GM19372 (cell line): Measurements from ENCODE around the gene PRR30.

Source experiments
- ATAC-seq: cut with Tn5 transposase; IDR thresholded peaks from one replicate; pipeline ENCODE4 v1.9.1; 2021; ENCODE audit warnings: mild to moderate bottlenecking, low read depth, moderate library complexity; ENCODE audit not compliant: unreplicated experiment

PRR30 gene

DNA sequence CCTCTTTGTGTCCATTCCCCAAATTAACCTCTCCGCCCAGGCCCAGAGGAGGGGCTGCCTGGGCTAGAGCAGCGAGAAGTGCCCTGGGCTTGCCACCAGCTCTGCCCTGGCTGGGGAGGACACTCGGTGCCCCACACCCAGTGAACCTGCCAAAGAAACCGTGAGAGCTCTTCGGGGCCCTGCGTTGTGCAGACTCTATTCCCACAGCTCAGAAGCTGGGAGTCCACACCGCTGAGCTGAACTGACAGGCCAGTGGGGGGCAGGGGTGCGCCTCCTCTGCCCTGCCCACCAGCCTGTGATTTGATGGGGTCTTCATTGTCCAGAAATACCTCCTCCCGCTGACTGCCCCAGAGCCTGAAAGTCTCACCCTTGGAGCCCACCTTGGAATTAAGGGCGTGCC, 39.2 kb downstream of the PRR30 start:
- no peak for ATAC-seq

DNA sequence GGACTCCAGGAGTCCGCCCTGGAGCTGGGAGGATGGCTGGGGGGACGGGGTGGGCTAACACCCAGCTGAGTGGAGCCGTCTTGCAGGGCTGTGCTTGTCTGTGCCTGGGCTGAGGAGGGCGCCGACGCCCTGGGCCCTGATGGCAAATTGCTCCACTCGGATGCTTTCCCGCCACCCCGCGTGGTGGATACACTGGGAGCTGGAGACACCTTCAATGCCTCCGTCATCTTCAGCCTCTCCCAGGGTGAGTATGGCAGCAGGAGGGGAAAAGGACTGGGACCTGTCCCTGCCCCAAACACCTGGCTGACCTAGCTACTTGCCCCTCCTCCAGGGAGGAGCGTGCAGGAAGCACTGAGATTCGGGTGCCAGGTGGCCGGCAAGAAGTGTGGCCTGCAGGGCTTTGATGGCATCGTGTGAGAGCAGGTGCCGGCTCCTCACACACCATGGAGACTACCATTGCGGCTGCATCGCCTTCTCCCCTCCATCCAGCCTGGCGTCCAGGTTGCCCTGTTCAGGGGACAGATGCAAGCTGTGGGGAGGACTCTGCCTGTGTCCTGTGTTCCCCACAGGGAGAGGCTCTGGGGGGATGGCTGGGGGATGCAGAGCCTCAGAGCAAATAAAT, 39.8 kb downstream of the PRR30 start:
- no peak for ATAC-seq

DNA sequence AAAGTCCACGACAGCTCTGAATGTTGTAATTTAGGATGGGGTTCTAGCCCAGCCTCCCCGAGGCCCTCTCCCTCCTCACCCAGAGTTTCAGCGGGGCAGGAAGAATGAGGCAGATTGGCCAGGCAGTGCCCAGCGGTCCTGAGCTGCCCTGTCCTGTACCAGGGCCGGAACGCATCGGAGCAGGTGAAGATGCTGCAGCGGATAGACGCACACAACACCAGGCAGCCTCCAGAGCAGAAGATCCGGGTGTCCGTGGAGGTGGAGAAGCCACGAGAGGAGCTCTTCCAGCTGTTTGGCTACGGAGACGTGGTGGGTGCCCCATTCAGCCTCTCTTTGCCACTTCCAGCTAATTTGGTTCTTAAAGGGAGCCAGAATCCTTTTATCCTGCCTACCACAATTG, 41.9 kb downstream of the PRR30 start:
- ATAC-seq = no peak

DNA sequence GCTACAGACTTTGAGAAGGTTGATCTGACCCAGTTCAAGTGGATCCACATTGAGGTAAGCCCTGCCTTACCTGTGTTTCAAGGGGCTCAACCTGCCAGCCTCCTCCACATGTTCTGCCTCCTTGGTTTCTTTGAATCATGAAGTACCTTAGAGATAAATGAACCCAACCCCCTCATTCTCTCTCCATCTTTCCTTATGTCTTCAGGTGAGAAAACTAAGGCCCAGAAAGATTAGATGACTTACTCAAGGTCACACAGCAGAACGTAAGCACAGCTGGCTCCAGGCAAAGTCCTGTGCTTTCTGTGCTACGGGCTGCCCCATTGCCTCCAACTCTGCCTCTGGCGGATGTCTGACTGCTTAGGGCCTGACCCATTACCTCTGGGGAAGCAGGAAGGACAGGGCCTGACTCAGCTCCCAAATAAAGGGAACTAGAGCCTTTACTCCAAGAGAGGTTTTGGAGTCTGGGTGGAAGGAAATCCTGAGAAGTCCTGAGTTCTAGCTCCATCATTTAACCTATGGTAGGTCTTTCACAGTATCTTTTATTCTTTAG, 42.4 kb downstream of the PRR30 start:
- ATAC-seq = no peak

DNA sequence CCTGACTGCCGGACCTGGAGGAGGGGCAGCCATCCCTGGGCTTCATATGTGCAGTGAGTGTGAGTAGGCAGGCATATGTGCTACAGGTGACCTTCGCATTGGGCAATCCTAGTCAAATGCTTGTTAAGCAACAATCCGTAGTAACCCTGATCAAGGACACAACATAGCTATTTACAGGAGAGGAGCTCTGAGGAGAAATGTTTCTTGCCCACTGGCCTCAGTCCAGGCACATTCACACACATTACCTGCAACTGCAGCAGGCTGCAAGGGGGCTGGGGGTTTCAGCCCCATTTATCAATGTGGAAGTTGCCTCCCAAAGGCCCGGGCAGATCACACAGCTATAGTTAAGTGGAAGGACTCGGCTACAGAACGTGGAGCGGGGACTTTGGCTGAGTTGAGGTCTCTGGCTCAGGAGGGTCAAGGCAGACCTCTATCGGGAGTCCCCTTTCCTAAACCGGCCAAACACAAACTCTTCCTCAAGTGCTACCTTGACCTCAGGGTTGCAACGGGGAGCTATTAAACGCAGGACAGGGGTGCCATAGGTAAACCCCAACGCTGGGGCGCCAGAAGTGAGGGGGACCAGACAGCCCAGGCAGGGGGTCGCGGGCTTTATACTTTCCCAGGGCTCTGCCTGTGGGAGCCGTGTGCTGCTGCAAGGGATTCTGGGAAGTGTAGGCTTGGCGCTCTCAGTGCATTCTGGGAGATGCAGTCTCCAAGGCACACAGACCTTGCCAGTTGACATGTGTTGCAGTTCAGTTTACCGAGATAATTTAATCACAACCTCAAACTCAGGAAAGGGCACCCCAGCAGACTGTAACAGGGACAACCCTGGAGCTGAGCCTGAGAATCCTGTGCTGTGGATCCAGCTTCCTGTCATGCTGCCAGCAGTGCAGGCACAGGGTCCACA, 43.2 kb downstream of the PRR30 start:
- peak; percentile 53 for ATAC-seq

DNA sequence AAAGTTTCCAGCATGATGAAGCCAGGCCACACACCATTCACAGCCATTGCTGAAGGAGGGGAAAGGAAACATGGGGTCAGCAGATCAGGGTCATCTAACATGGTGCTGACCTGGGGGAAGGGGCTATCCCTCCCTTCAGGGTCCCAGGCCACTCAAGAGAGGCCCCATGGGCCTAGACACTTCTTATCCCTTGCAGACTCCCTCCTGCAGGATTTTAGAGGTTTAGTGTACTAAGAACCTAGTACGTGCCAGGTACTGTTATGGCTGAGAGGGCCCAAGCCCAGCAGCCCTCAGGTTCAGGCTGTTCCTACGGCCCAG, 43.8 kb downstream of the PRR30 start:
- no peak for ATAC-seq

DNA sequence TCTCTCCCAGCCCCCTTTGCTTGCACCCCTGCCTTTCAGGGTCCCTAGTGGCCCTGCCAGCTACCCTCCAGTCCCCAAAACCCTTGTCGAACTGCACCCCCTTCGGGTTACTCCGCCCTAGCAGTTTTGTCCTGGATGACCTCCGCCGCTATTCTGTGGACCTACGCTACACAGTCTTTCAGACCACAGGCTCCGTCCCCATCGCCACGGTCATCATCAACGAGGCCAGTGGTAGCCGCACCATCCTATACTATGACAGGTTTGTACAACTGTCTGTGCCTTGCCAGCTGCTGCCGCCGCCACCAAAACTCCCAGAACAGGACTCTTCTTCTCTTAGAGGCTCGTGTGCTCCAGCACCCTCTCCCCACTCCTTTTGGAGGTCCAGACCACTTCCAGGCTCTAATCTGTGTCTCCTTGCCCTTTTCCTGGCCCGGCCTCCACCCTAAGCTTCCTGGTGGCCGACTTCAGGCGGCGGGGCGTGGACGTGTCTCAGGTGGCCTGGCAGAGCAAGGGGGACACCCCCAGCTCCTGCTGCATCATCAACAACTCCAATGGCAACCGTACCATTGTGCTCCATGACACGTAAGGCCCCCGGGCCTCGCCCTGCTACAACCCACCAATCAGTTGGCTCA, 44.7 kb downstream of the PRR30 start:
- ATAC-seq = no peak

DNA sequence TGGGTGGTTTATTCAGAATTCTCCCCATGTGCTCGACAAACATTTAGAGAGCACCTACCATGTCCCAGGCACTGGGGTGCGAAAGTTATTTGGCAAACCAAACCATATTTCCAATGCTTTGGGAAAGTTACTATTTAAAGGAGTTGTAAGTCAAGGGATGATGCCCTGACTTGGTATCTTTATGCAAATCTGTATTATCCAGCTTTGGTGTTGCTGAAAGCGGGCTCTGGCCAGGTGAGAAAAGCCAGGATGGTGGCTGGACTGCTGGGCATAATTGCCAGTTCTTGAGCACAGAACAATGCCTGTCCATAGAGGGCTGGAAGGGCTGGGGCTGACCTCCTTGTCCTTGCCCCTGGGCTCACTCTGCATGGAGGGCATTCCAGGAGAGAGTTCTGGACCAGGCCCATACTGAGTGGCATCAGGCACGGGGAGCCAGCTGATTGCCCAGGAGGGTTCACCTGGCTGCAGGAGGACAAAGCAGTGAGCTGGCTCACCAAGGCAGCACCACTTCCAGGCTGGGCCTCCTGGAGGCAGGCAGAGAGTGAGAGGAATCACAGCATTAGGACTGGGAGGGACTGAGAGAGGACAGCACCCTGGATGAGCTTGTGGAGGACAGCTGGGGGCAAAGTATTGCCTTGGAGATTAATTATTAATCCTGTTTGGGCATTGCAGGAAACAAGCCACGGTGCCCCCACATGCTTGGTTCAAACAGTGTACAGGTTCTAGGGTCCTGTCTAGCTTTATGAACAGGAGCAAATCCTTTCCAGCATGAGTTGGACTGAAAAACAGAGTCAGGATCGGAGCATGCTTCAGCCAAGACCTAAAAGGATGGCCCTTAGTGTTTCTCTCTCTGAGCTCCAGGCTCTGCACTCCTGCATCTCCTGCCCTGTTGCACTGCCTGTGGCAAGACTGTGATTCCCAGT, 45.5 kb downstream of the PRR30 start:
- ATAC-seq = no peak

DNA sequence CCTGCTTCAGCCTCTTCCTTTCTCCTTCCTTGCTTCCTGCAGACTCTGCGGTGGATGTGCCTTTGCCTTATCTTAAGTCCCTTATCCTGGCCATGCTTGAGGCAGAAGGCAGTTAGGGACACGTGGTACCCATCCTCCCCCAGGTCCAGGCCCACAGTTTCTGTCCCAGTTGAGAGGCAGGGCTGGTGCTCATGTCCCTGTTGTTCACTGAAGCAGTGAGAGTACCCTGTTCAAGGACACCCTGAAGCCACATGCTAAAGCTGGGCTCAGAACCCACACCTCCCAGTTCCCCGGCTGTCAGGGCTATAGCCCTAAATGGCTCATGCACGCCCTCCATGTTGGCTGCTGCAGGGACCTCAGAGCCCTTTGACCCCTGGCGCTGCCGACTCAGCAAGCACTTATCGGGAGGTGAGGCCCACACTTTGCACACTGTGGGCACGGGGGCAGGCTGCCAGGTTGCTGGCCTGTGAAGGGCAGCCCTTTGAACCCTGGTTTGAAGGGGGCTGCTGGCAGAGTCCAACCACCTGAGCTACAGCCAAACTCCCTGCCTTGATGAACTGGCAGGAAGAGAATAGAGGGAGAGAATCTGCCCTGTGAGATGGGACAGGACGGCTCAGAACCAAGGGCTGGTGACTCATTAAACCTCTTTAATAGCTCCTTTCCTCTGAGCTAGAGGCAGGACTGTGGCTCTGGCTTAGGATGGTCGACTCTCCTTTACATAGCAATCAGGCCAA, 46.3 kb downstream of the PRR30 start:
- ATAC-seq = no peak

DNA sequence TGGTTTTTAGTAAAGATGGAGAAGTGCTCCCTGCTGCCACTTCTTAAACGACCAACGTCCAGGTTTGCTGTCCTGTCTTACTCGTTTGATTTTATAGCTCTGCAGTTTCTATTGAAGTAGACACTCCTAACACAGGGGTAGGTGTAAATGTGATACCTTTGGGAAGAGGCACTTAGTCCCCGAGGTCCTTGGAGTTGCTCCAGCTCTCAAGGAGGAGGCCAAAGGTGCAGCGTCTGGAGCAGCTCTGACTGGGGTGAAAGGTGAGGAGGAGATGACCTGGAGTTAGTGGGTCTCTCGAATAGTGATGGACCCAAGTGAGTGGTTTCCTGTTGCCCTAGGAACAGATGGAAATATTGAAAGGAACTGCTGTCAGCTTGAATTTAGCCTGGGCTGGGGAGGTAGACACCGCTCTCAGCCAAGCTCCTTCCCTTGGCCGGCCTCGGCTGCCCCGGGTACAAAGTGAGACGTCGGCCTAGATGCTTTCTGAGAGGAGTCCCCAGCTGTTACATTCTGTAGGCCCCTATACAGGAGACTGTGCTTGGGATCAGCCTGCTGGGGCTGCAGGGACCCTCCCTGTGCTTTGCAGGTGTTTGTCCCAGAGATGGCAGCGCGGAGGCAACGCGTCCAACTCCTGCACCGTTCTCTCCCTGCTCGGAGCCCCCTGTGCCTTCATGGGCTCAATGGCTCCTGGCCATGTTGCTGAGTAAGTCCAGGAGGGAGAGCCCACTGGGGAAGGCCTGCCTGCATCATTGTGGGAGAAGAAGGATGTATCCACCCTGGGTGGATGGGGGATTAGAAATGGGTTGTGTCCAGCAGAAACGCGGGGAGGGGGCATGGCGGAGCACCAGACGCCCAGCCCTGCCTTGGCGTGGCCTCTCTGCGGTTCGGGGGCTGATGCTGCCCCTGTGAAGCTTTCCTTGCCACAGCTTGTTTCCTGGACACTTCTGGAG, 47.2 kb downstream of the PRR30 start:
- no peak for ATAC-seq

DNA sequence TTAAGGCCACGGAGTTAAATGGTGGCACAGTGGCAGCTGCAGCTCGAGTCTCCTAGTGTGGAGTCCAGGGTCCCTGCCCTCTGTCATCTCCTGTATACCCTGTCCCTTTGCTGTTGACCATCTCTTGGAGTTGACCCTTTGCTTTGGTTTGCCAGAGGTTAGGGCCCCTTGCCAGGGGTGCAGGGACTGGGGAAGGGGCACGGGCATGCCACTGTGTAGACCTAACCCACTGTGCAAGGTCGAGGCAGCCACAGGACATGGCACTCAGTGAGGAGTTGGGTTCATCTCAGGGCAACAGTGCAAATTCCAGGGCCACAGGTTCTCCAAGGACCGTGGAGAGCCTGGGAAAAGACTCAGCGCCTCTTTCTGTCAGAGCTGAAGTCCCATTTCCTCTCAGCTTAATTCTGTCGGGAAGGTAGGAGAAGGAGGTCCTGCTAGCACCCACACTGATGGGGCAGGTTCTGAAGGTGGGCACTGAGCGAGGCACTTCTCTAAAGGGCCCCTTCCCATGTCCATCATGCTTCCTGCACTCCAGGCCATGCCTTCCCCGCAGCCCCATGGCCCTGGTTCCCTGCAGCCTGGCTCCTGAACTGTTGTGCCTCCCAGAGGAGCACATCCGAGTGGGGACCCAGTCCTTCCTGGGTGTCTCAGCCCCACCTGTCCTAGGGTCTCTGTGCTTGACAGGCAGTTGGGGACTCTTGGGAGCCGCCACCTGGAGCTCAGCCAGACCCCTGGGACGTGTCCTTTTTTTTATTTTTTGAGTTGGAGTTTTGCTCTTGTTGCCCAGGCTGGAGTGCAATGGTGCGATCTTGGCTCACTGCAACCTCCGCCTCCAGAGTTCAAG, 49.9 kb downstream of the PRR30 start:
- ATAC-seq = no peak

DNA sequence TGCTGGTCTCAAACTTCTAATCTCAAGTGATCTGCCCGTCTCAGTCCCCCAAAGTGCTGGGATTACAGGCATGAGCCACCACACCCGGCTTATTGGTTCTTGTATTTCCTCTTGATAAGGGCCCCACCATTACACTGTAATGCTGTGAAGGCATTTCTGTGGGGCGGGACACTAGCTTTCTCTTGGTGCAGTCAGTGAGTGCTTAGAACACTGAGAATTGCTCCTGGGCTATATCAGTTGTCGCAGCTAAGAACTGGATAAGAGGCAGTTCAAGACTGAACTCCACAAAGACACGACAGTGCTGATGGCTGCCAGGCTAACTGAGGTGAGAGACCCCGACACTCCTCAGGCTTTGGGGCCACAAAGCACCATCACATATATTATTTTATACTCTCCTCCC, 50.6 kb downstream of the PRR30 start:
- ATAC-seq = no peak

DNA sequence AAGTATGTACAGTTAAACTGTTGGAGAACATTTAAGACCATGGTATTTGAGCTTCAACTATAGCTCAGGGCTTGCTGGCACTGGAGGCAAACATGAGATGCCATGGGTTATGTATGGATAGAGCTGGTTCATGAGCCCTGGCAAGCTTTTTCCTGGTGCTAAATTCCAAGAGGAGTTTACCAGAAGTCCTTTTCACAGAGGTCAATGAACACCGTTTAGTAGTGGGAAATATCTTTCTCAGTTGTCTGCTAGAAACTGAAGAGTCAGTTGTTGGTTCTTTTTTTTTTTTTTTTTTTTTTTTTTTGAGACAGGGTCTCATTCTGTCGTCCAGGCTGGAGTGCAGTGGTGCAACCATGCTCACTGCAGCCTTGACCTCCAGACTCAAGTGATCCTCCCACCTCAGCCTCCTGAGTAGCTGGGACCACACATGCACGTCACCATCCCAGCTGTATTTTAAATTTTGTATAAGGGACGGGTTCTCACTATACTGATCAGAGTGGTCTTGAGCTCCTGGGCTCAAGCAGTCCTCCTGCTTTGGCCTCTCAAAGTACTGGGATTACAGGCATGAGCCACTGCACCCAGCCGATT, 51.3 kb downstream of the PRR30 start:
- ATAC-seq = no peak
